Skeletal muscle tissue (tissue), 4 donors: ENCODE measurements around the gene CLTCL1. TPM values are rescaled to one million over a fixed set of nuclear protein-coding genes. Genes with fewer than 3 reads are reported as not detected.
A peak's percentile ranks its signal among the peaks of the same experiment; 100 is the strongest.

Experiments used
- H3K27ac ChIP-seq: one replicate; pipeline ENCODE4 v1.7.0; 2013; ENCODE audit warnings: mild to moderate bottlenecking, low read depth, low read length, inconsistent platforms
- H3K27me3 ChIP-seq, 3 donors: one replicate each; pipeline ENCODE4 v1.7.0; 2013; ENCODE audit warnings: low read length in 3 of 3; ENCODE audit not compliant: control insufficient read depth in 3 of 3, insufficient read depth in 3 of 3
- H3K36me3 ChIP-seq, 3 donors: one replicate each; pipeline ENCODE4 v1.7.0; 2013; ENCODE audit warnings: low read length in 3 of 3; ENCODE audit not compliant: control insufficient read depth in 3 of 3, insufficient read depth in 3 of 3
- H3K4me1 ChIP-seq, 3 donors: one replicate each; pipeline ENCODE4 v1.7.0; 2013; ENCODE audit warnings: low read length in 3 of 3, mild to moderate bottlenecking in 3 of 3; ENCODE audit not compliant: control insufficient read depth in 3 of 3, insufficient read depth in 3 of 3
- H3K4me3 ChIP-seq, 3 donors: one replicate each; pipeline ENCODE4 v1.7.0; 2013; ENCODE audit warnings: low read length in 3 of 3
- H3K9ac ChIP-seq, 3 donors: one replicate each; pipeline ENCODE4 v1.7.0; 2013; ENCODE audit warnings: low read length in 3 of 3, mild to moderate bottlenecking in 3 of 3, moderate library complexity in 2 of 3, low read depth in 1 of 3
- H3K9me3 ChIP-seq, 3 donors: one replicate each; pipeline ENCODE4 v1.7.0; 2013; ENCODE audit warnings: low read length in 3 of 3; ENCODE audit not compliant: control insufficient read depth in 3 of 3
- total RNA-seq: library from RNA; depleted of rRNA; stranded (reverse); fragments of >200 nt; gene quantifications from one replicate; pipeline ENCODE4 v1.2.3, GENCODE V29; 2014
- donor health status: Osteomylitis.

Gene CLTCL1
- total RNA-seq, 1 donor from 2014 or later: 33.4 TPM

DNA sequence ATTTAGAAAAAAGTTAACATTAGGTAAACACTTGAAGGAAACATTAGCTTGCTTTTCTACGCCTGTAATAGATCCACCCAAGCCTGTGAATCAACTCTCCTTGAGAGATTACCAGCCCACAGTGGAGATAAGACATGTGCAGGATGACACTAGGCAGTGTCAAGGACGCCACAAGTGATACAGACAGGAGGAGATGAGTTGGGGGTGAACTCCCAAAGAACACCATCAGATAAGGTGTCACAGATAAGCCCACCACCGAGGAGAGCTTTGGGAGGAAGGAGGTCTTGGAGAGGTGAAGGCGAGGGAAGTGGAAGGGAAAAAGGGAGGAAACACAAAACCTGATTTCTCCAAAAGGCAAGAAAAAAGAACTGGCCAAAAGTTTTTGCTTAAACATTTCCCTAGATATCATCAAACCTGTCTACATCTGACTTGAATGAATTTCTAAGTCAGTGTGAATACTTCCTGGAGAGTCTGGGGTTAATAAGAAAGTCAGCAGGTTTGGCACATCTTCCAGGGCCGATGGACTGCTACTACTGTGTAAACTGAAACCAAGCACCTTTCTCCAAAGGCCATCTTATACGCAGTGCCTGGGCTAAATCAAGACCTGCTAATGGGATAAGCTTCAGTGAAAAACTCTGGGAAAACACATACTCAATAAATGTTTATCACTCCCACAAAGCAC, 15.5 kb downstream of the CLTCL1 start:
- H3K36me3 ChIP-seq: peaks cover 6 to 14% (median 11%) of the 10 kb centered on the region in 3 donors
- H3K9ac ChIP-seq: peak overlapping the region; percentile 9 to 68 (median 36)
- H3K27me3 ChIP-seq: no peaks in the 10 kb centered on the region
- peak overlapping the region; percentile 64 for H3K27ac ChIP-seq
- peak overlapping the region; percentile 4 to 31 (median 5) for H3K4me3 ChIP-seq
- H3K4me1 ChIP-seq: peaks cover 27 to 53% (median 52%) of the 10 kb centered on the region in 3 donors
- no peaks in the 10 kb centered on the region for H3K9me3 ChIP-seq

DNA sequence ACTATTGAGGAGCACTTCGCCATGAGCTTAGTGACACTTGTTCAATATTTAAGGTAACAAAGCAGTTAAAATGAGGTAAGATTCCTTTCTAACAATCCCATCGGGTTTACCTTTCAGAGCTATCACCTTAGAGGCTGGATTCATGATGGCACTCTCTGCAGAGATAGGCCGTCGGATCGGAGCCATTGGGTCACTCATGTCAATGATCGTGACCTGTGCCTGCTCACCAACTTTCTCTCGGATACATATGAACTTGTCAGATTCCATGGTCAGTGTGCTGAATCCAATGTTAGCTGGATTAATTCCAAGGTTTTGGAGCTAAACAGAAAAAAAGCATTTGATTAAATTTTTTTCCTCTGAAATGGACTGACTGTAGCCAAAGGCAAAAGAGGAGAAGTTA, 16.0 kb downstream of the CLTCL1 start:
- no peaks in the 10 kb centered on the region for H3K9me3 ChIP-seq
- peak overlapping the region; percentile 64 for H3K27ac ChIP-seq
- no peak overlapping the region for H3K4me3 ChIP-seq
- H3K9ac ChIP-seq: peak overlapping the region in 2 of 3 donors; percentile 36 to 58
- H3K4me1 ChIP-seq: peaks cover 27 to 54% (median 52%) of the 10 kb centered on the region in 3 donors
- no peaks in the 10 kb centered on the region for H3K27me3 ChIP-seq
- peaks cover 6 to 14% (median 11%) of the 10 kb centered on the region in 3 donors for H3K36me3 ChIP-seq

DNA sequence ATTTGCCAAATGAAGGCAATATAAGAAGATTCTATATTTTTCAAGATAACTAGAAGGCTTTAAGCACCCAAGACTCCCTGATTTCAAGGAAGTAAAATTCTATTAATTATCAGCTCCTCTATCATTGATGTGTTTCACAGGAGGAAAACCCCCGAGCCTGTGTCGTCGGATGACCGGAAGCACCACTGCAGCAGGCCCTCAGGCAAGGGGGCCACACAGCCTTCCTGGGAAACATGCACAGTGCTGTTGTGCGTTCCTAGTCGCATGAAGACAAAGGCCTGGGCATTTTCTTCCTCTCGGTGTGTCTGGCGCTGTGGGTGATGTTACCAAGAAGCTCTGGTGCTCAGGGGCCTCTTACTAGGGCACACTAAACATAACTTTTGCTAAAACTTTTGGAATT, 16.4 kb downstream of the CLTCL1 start:
- Histone ChIP-seq H3K9ac (peak overlapping the region in 2 of 3 donors; percentile 22 to 58), H3K27ac (peak overlapping the region; percentile 64), H3K36me3 (peaks cover 6 to 14% (median 11%) of the 10 kb centered on the region in 3 donors), H3K9me3 (no peaks in the 10 kb centered on the region), H3K4me1 (peaks cover 27 to 54% (median 51%) of the 10 kb centered on the region in 3 donors), H3K27me3 (no peaks in the 10 kb centered on the region), H3K4me3 (no peak overlapping the region)

DNA sequence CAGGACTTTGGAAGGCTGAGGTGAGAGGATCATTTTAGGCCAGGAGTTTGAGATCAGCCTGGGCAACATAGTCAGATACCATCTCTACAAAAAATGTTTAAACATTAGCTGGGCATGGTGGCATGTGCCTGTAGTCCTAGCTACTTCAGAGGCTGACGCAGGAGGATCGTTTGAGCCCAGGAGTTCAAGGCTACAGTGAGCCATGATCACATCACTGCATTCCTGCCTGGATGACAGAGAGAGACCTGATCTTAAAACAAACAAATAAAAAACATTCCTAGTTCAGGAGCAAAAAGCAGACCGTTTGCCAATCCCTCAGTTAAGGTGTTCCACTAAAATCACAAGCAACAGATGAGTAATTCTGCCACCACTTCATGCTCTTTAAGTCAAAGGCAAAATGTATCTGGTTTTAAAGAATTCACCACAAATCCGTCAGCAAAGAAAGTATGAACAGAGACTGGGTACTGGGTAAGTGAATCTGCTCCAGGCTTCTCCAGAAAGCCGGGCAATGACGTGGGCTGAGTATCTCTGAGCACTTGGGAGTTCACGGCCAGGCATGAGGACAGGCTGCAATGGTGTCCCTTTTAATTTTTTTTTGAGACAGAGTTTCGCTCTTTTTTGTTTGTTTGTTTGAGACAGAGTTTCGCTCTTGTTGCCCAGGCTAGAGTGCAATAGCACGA, 19.5 kb downstream of the CLTCL1 start:
- H3K9me3 ChIP-seq: no peaks in the 10 kb centered on the region
- peaks cover 12 to 41% (median 30%) of the 10 kb centered on the region in 3 donors for H3K4me1 ChIP-seq
- H3K9ac ChIP-seq: peak overlapping the region in 1 of 3 donors; percentile 58
- no peak overlapping the region for H3K4me3 ChIP-seq
- peak overlapping the region; percentile 41 for H3K27ac ChIP-seq
- H3K36me3 ChIP-seq: peaks cover 6 to 17% (median 11%) of the 10 kb centered on the region in 3 donors
- no peaks in the 10 kb centered on the region for H3K27me3 ChIP-seq

DNA sequence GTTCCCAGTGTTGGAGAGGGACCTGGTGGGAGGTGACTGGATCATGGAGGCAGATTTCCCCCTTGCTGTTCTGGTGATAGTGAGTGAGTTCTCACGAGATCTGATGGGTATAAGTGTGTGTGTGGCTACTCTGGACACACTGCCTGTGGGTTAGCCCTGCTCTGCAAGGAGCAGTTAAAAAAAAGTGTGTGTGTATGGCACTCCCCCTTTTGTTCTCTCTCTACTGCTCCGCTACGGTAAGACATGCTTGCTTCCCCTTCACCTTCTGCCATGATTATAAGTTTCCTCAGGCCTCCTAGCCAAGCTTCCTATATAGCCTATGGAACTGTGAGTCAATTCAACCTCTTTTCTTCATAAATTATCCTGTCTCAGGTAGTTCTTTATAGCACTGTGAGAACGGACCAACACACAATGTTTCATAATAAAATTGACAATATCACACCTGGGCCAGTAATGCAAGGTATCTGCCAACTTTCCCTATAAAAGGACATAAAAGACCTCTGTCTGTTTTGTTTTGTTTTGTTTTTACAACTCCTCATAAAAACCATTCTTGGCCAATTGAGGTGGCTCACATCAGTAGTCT, 20.2 kb downstream of the CLTCL1 start:
- H3K27ac ChIP-seq: peak overlapping the region; percentile 41
- H3K27me3 ChIP-seq: no peaks in the 10 kb centered on the region
- no peaks in the 10 kb centered on the region for H3K9me3 ChIP-seq
- no peak overlapping the region for H3K4me3 ChIP-seq
- peaks cover 6 to 17% (median 11%) of the 10 kb centered on the region in 3 donors for H3K36me3 ChIP-seq
- H3K9ac ChIP-seq: no peak overlapping the region
- H3K4me1 ChIP-seq: peaks cover 12 to 38% (median 27%) of the 10 kb centered on the region in 3 donors

DNA sequence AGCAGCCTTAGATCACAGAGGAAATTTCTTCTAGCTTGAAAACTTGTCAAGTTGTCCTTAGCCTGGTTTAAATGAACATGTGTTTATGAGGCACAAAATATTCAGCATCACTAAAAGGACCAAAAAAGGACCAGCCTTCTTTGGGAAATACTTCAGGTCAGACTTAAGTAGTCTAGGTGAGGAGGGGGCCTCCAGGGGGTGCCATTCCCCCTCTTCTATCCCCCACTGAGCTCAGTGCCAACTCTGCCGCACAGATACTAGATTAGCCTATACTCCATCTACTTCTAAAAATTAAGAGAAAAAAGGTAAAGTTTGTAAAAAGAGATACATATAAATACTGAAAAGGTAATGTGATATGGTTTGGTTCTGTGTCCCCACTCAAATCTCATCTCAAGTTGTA, 20.6 kb downstream of the CLTCL1 start:
- Histone ChIP-seq H3K27ac (no peak overlapping the region), H3K9ac (no peak overlapping the region), H3K9me3 (no peaks in the 10 kb centered on the region), H3K4me1 (peaks cover 10 to 34% (median 24%) of the 10 kb centered on the region in 3 donors), H3K4me3 (no peak overlapping the region), H3K36me3 (peaks cover 6 to 17% (median 11%) of the 10 kb centered on the region in 3 donors), H3K27me3 (no peaks in the 10 kb centered on the region)

DNA sequence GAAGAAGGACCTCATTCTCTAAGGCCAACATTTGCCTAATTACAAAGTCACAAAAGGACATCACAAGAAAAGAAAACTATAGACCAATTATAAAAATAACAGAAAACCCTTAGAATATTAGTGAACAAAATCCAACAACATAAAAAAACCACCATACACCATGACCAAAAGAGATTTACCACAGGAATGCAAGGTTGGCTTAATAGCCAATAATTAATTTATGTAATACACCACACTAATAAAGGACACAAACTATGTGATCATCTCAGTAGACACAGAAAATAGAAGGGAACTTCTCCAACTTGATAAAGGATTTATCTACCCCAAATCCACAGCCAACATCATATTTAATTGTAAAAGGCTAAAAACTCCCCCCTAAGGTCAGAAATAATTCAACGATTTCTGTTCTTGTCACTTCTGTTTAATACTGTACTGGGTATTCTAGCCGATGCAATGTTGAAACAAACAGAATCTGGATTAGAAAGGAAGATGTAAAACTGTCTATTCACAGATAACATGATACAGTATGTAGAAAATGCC, 24.9 kb downstream of the CLTCL1 start:
- no peak overlapping the region for H3K4me3 ChIP-seq
- H3K4me1 ChIP-seq: peaks cover 0 to 9% (median 0%) of the 10 kb centered on the region in 3 donors
- H3K27me3 ChIP-seq: no peaks in the 10 kb centered on the region
- H3K9ac ChIP-seq: no peak overlapping the region
- peaks cover 0 to 3% (median 0%) of the 10 kb centered on the region in 3 donors for H3K36me3 ChIP-seq
- no peaks in the 10 kb centered on the region for H3K9me3 ChIP-seq
- H3K27ac ChIP-seq: no peak overlapping the region

DNA sequence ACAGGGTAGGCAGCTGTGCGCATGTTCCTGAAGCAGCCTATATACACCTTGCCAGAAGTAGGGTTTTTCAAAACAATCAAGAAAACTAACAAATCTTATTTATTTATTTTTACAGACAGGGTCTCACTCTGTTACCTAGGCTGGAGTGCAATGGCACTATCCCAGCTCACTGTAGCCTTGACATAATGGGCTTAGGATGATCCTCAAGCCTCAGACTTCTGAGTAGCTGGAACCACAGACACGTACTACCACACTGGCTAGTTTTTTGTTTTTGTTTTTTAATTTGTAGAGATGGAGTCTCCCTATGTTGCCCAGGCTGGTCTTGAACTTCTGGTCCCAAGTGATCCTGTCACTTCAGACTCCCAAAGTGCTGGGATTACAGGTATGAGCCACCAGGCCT, 25.7 kb downstream of the CLTCL1 start:
- Histone ChIP-seq H3K4me1 (peaks cover 0 to 2% (median 0%) of the 10 kb centered on the region in 3 donors), H3K9me3 (no peaks in the 10 kb centered on the region), H3K27ac (no peak overlapping the region)

DNA sequence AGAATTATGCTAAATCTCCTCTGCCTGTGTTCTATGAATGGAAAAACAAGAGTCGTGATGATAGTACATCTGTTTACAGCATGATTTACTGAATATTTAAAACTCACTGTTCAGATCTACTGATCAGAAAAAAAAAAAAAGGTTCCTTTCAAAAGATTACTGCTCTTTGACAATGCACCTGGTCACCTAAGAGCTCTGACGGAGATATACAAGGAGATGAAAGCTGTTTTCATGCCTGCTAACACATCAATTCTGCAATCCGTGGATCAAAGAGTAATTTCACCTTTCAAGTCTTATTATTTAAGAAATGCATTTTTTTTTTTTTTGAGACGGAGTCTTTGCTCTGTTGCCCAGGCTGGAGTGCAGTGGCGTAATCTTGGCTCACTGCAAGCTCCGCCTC, 30.7 kb downstream of the CLTCL1 start:
- H3K9ac ChIP-seq: no peak overlapping the region
- H3K36me3 ChIP-seq: peaks cover 7 to 11% (median 11%) of the 10 kb centered on the region in 3 donors
- H3K4me3 ChIP-seq: no peak overlapping the region
- H3K4me1 ChIP-seq: peaks cover 2 to 12% (median 5%) of the 10 kb centered on the region in 3 donors
- no peaks in the 10 kb centered on the region for H3K9me3 ChIP-seq
- H3K27me3 ChIP-seq: no peaks in the 10 kb centered on the region
- H3K27ac ChIP-seq: no peak overlapping the region

More for the DNA sequence above, 25.7 kb downstream of the CLTCL1 start:
- H3K36me3 ChIP-seq: peaks cover 0 to 3% (median 3%) of the 10 kb centered on the region in 3 donors
- no peak overlapping the region for H3K4me3 ChIP-seq
- no peak overlapping the region for H3K9ac ChIP-seq
- no peaks in the 10 kb centered on the region for H3K27me3 ChIP-seq
